ENCODE data around the gene TERT. TPM values are rescaled to one million over a fixed set of nuclear protein-coding genes. Genes with fewer than 3 reads are reported as not detected.

TERT gene
- total RNA-seq, 4 donors from 2014 or later: not detected

DNA sequence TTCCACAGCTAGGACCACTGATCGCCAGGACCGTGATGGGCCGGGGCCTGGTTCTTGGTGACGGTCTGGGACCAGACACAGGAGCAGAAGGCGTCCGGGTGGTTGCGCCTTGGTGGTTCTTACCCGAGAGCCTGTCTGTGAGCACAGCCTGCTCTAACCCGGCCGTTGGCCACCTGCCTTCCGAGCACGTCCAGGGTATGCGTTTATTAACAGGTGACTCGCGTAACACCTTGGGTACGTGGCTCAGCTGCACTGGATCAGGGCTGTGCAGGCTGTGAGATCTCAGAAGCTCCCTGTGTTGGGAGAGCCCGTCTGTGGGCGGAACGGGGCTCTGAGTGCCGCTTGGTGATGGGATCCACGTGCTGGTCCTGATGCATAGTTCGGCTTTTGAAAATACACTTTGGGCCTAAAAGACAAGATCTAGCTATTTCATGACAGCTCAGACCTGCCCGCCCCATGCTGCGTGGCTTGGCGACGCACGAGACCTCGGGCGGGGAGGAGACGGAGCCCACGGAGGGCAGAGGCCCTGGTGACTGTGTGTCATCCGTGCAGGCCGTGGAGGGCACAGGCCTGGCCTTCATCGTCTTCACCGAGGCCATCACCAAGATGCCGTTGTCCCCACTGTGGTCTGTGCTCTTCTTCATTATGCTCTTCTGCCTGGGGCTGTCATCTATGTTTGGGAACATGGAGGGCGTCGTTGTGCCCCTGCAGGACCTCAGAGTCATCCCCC is 76.4 kb downstream of the TERT start:
- DNase-seq (ENCODE audit: low spot score) (no peak), ATAC-seq (ENCODE audit: low FRiP score) (no peak)
- TF ChIP-seq, protein P1, sequence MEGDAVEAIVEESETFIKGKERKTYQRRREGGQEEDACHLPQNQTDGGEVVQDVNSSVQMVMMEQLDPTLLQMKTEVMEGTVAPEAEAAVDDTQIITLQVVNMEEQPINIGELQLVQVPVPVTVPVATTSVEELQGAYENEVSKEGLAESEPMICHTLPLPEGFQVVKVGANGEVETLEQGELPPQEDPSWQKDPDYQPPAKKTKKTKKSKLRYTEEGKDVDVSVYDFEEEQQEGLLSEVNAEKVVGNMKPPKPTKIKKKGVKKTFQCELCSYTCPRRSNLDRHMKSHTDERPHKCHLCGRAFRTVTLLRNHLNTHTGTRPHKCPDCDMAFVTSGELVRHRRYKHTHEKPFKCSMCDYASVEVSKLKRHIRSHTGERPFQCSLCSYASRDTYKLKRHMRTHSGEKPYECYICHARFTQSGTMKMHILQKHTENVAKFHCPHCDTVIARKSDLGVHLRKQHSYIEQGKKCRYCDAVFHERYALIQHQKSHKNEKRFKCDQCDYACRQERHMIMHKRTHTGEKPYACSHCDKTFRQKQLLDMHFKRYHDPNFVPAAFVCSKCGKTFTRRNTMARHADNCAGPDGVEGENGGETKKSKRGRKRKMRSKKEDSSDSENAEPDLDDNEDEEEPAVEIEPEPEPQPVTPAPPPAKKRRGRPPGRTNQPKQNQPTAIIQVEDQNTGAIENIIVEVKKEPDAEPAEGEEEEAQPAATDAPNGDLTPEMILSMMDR (IDR thresholded peaks at IDR 0.05): no peak

GRCh38 chr5:1217596-1218206 is 77.2 kb downstream of the TERT start:
- TF ChIP-seq, protein P1 (IDR thresholded peaks at IDR 0.05): no peak
- ATAC-seq (ENCODE audit: low FRiP score) (no peak), DNase-seq (ENCODE audit: low spot score) (no peak)

DNA sequence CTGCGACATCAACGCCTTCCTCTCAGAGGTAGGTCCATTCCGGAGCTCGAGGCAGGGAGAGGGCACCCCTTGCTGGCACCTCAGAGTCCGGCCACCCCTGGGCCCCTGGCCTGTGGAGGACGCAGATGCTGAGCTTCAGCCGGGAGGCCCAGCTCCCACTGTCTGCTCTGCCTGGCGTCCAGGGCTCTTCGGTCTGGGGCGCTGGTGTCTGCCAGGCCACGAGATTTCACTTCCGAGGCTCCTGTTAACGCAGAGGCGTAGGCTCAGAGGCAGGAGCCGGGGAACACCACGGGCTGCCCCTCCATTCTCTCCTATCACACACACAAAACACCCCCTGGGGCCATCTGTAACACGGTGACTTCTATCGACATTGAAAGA is 78.0 kb downstream of the TERT start:
- DNase-seq (ENCODE audit: low spot score) (no peak), ATAC-seq (ENCODE audit: low FRiP score) (no peak)
- TF ChIP-seq, protein P1 (IDR thresholded peaks at IDR 0.05): no peak

DNA sequence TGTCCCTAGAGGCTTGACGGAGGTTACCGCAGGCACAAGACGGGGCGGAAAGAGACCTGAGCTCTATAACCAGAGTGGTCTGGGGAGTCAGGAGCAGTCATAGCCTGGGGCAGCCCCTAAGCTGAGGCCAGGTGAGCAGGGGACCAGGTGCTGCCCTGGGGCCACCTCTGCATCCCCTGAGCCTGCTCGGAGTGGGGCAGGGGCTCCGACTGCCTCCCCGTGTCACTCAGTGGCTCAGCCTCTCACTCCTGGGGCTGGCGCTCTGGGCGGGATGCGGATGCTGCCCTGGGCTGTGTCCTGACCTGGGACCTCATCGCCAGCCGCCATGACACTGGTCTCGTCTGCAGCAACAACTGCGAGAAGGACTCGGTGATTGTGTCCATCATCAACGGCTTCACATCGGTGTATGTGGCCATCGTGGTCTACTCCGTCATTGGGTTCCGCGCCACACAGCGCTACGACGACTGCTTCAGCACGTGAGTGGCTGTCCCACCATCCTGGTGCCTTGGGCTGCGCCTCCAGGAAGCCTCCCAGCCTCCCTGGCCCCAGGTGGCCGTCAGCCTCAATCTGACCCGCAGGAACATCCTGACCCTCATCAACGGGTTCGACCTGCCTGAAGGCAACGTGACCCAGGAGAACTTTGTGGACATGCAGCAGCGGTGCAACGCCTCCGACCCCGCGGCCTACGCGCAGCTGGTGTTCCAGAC is 78.5 kb downstream of the TERT start:
- TF ChIP-seq, protein P1 (IDR thresholded peaks at IDR 0.05): no peak
- DNase-seq (ENCODE audit: low spot score) (no peak), ATAC-seq (ENCODE audit: low FRiP score) (no peak)

- DNase-seq (ENCODE audit: low spot score) (no peak), ATAC-seq (ENCODE audit: low FRiP score) (no peak)
- TF ChIP-seq, protein P1 (IDR thresholded peaks at IDR 0.05): no peak
Observed at GRCh38 chr5:1215320-1216096, 79.4 kb downstream of the TERT start.

DNA sequence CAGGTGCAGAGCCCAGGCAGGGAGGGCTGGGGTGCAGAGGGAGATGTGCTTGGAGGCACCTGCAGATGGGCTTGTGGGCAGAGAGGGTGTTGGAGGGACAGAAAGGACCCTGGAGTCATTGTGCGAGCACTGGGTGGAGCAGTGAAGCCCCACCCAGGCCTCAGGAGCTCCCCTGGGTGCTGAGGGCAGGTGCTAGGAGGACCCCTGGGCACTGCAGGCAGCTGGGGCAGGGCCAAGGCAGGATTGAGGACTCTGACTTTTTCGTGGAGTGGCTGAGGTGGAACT is 80.0 kb downstream of the TERT start:
- no peak for DNase-seq (ENCODE audit: low spot score)
- no peak for ATAC-seq (ENCODE audit: low FRiP score)
- TF ChIP-seq, protein P1 (IDR thresholded peaks at IDR 0.05): no peak
